ENCODE data around the gene SLC37A1.

The SLC37A1 gene

DNA sequence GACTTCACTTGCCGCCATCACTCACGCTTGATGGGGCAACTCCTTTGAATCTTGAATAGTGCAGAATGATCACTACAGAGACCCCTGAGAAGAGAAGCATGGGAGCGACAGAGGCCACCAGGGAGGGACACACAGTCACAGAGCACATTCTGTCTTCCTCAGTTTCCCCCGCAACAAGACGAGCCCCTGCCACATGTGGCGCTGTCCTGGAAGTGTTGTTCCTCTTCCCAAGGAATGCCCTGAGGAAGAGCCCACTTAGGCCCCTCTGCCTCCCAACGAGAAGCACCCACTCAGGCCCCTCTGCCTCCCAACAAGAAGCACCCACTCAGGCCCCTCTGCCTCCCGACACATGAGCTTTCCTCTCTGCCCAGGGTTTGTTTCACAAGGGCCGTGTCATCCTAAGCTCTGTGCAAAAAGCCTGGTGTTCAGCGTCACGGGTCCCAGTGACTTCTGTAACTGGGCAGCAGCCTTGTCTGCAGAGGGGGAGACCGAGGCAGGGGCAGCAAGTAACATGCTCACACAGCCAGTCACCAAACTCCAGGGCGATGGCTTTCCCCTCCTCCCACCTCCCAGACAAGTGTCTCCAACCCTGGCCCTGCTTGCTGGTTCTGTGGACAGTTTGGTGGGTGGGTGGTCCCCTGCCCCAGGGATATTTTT, 19.8 kb downstream of the SLC37A1 start:
- Mint-ChIP-seq H3K9me3 (no peaks in the 10 kb centered on the region), H3K27ac (no peak overlapping the region), H3K4me1 (peaks cover 49% of the 10 kb centered on the region), H3K36me3 (ENCODE audit: low read depth) (no peaks in the 10 kb centered on the region), H3K27me3 (ENCODE audit: low read depth, poor library complexity) (no peaks in the 10 kb centered on the region), H3K4me3 (no peak overlapping the region)
- TF ChIP-seq, protein P1, sequence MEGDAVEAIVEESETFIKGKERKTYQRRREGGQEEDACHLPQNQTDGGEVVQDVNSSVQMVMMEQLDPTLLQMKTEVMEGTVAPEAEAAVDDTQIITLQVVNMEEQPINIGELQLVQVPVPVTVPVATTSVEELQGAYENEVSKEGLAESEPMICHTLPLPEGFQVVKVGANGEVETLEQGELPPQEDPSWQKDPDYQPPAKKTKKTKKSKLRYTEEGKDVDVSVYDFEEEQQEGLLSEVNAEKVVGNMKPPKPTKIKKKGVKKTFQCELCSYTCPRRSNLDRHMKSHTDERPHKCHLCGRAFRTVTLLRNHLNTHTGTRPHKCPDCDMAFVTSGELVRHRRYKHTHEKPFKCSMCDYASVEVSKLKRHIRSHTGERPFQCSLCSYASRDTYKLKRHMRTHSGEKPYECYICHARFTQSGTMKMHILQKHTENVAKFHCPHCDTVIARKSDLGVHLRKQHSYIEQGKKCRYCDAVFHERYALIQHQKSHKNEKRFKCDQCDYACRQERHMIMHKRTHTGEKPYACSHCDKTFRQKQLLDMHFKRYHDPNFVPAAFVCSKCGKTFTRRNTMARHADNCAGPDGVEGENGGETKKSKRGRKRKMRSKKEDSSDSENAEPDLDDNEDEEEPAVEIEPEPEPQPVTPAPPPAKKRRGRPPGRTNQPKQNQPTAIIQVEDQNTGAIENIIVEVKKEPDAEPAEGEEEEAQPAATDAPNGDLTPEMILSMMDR (IDR thresholded peaks at IDR 0.05), result no peak
- DNase-seq, result no peak

DNA sequence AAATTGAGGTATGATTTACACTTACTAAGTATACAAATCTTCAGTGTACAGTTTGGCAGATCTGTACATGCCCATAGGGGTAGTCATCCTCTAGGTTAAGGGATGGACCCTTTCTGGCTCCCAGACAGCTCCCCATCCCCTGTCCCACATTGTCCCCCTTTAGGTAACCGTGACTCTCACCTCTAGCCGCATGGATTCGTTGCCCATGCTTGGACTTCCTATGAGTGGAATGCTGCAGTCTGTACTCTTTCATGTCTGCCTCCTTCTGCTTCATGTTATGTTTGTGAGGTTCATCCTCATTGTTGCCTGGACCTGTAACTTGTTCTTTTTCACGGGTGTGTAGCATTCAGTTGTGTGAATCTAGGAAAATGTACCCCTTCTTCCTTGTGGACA, 20.3 kb downstream of the SLC37A1 start:
- Mint-ChIP-seq H3K36me3 (ENCODE audit: low read depth) (no peaks in the 10 kb centered on the region), H3K9me3 (no peaks in the 10 kb centered on the region), H3K4me1 (peaks cover 51% of the 10 kb centered on the region), H3K4me3 (no peak overlapping the region), H3K27ac (no peak overlapping the region), H3K27me3 (ENCODE audit: low read depth, poor library complexity) (no peaks in the 10 kb centered on the region)
- TF ChIP-seq, protein P1 (IDR thresholded peaks at IDR 0.05), result no peak
- no peak for DNase-seq

DNA sequence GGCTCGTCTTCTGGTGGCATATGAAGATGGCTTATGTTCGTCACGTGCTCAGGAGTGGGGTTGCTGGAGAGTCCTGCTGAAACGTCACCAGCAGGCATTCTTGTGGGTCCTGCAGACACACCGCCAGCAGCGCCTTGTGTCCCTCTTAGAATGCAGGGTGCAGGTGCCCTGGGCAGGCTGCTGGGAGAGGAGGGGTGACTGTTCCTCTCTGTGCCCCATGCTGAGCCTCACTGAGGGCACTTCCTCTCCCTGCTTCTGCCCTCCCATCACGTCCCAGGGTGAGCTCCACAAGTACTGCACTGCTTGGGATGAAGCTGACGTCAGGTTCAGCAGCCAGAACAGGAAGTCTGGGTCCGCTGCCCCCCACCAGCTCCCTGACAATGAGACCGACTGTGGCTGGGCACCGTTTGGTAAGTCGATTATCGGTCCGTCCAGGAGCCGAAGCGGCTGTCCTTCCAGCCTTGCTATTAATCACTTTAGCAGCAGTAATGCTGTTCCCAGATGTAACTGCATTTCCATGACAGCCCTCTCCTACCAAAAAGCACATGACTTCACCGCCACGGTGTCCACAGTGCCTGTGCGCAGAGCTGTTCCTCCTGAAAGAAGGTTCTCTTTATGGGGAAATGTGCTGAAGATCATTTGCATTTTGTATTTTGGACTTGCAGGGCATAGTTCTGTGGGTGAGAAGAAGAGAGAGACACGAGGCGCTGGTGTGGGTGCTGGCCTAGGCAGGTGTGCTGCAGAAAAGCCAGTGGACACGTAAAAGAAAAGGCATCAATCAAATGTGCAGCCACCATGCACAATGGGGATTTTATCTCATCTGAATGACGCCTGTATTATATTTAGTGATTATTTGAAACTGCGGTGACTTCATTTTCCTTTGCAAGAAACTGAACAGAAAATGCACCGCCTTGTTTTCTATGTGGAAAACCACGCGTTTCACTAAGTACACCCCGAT, 21.0 kb downstream of the SLC37A1 start:
- no peak for DNase-seq
- Mint-ChIP-seq H3K27me3 (ENCODE audit: low read depth, poor library complexity) (no peaks in the 10 kb centered on the region), H3K36me3 (ENCODE audit: low read depth) (no peaks in the 10 kb centered on the region), H3K27ac (no peak overlapping the region), H3K4me3 (no peak overlapping the region), H3K9me3 (no peaks in the 10 kb centered on the region), H3K4me1 (peaks cover 51% of the 10 kb centered on the region)
- TF ChIP-seq, protein P1 (IDR thresholded peaks at IDR 0.05), result no peak

DNA sequence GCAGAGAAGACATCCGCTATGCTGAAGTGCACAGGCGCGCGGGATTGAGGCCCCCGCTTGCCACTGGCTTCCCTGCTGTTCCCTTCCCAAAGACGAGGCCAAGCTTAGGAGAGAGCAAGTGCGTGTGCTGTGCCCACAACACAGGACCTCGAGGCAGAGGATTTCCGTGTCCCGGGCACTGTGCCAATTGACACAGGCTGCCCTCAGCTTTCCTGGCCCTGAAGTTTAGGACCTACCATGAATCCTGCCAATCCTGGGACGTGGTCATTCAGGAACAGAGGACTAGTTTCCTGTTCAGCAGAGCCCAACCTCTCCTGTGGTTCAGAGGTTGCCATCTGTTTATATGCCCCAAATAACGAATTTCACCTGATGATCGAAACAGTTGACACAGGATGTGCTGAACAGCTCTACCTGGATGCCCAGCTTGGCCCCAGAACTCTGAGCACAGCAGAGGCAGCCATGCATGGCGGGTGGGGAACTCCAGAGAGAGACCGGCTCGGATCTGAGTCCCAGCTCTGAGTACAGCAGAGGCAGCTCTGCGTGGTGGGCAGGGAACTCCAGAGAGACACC, 22.0 kb downstream of the SLC37A1 start:
- no peak overlapping the region for H3K27ac Mint-ChIP-seq
- H3K36me3 Mint-ChIP-seq (ENCODE audit: low read depth), result no peaks in the 10 kb centered on the region
- no peak overlapping the region for H3K4me3 Mint-ChIP-seq
- H3K4me1 Mint-ChIP-seq, result peaks cover 55% of the 10 kb centered on the region
- no peak for DNase-seq
- no peaks in the 10 kb centered on the region for H3K9me3 Mint-ChIP-seq
- TF ChIP-seq, protein P1 (IDR thresholded peaks at IDR 0.05), result no peak
- H3K27me3 Mint-ChIP-seq (ENCODE audit: low read depth, poor library complexity), result peaks cover 3% of the 10 kb centered on the region

DNA sequence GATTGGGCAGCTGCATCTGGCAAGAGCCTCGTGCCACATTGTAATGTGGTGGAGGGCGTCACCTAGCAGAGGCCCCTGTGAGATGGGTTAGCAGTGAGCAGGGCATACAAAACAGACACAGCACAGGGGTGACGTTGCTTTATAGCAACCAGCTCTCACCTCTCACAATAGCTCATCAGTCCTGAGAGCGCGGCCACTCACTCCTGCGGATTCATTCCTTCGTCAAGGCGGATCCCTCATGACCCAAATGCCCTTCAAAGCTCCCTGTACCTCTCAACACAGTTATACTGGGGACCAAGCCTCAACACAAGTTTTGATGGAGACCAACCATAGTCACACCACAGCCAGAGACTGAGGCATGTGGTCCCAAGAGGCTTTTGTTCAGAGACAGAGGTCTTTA, 22.9 kb downstream of the SLC37A1 start:
- H3K27ac Mint-ChIP-seq, result no peak overlapping the region
- no peaks in the 10 kb centered on the region for H3K9me3 Mint-ChIP-seq
- H3K4me1 Mint-ChIP-seq, result peaks cover 47% of the 10 kb centered on the region
- DNase-seq, result no peak
- TF ChIP-seq, protein P1 (IDR thresholded peaks at IDR 0.05), result no peak
- no peak overlapping the region for H3K4me3 Mint-ChIP-seq
- H3K27me3 Mint-ChIP-seq (ENCODE audit: low read depth, poor library complexity), result peaks cover 3% of the 10 kb centered on the region
- no peaks in the 10 kb centered on the region for H3K36me3 Mint-ChIP-seq (ENCODE audit: low read depth)
